A549 (cell line): ENCODE results near the gene NCAPH2. TPM values are rescaled to one million over a fixed set of nuclear protein-coding genes. Genes with fewer than 3 reads are reported as not detected.

ENCODE experiments used
- ATAC-seq, 2 experiments: fragments of 200-7000 bp in 1 of 2; fragments of >200 bp in 1 of 2; cut with Nextera tagmentation in 1 of 2; cut with Tn5 transposase in 1 of 2; 3 replicates each; pipeline versions ENCODE4 v1.8.0 to v1.9.1; 2018 to 2020; ENCODE audit warnings: mild to moderate bottlenecking in 1 of 2, moderate library complexity in 1 of 2
- CTCF ChIA-PET: fragments of 300-600 bp; sonication (Branson Sonifier 250); formaldehyde crosslinking; extraction: SDS; loops from one replicate; lab custom pipeline; 2021; ENCODE audit warnings: antibody characterized with exemption, inconsistent platforms; lab: Yijun Ruan, JAX
- POLR2A ChIA-PET: fragments of 350-600 bp; formaldehyde crosslinking; extraction: SDS; loops from one replicate; lab custom pipeline; 2021; ENCODE audit warnings: antibody characterized with exemption, inconsistent platforms; lab: Yijun Ruan, JAX
- DNase-seq, 2 experiments: peaks; one replicate each; pipeline versions ENCODE4 v3.0.0 to v3.0.0-alpha.2; 2011 to 2016; ENCODE audit warnings: low read depth in 1 of 2, low spot score in 1 of 2
- FAIRE-seq: peaks from 2 replicates; lab custom pipeline; 2011; peaks lifted over from hg19 to GRCh38; lab: Jason Lieb, UNC
- H3K27ac ChIP-seq, 2 experiments: fragments of >200 bp; sonication (Bioruptor Twin); formaldehyde crosslinking; 3 replicates each; pipeline ENCODE4 v1.5.1; 2016 to 2017
- H3K4me1 ChIP-seq: fragments of >200 bp; sonication (Bioruptor Twin); formaldehyde crosslinking; 3 replicates; pipeline ENCODE4 v1.6.1; 2016
- H3K4me2 ChIP-seq: fragments of >200 bp; sonication (Bioruptor Twin); formaldehyde crosslinking; 3 replicates; pipeline ENCODE4 v1.6.1; 2016
- H3K4me3 ChIP-seq: fragments of >200 bp; sonication (Bioruptor Twin); formaldehyde crosslinking; 3 replicates; pipeline ENCODE4 v1.5.1; 2016
- H3K9me3 ChIP-seq: fragments of >200 bp; sonication (Bioruptor Twin); formaldehyde crosslinking; 3 replicates; pipeline ENCODE4 v1.6.1; 2016
- FOSB ChIP-seq: fragments of 250-450 bp; sonication (Bioruptor Pico); IDR thresholded peaks from 2 replicates; pipeline ENCODE4 v1.5.0; 2020; ENCODE audit warnings: mild to moderate bottlenecking, moderate library complexity
- FOXS1 ChIP-seq: fragments of 250-450 bp; sonication (Bioruptor Pico); IDR thresholded peaks from 2 replicates; pipeline ENCODE4 v1.5.0; 2020; ENCODE audit warnings: mild to moderate bottlenecking, moderate library complexity
- HEYL ChIP-seq: fragments of 250-450 bp; sonication (Bioruptor Pico); IDR thresholded peaks from 2 replicates; pipeline ENCODE4 v1.8.0; 2021; ENCODE audit warnings: mild to moderate bottlenecking, moderate library complexity
- POLR2AphosphoS2 ChIP-seq: conservative IDR thresholded peaks from 2 replicates; pipeline ENCODE4 v1.6.1; 2012; ENCODE audit warnings: low read length, improper control_type of control experiment, inconsistent platforms
- WGBS: methylation state at CpG from one replicate; pipeline ENCODE4 v1.1.6; 2017; ENCODE audit errors: missing lambda C conversion rate; 5-methylcytosine and 5-hydroxymethylcytosine counted together
- polyA plus RNA-seq, 4 experiments: library from polyadenylated mRNA; depleted of rRNA in 3 of 4; stranded (reverse); fragments of >200 nt; fragmentation: RNase III in 1 of 4; extraction: RNeasy Plus Mini Kit Qiagen cat#74134 plus additional on column Dnase treatment in 1 of 4; gene quantifications; 2 replicates in 3 of 4; 3 replicates in 1 of 4; pipeline ENCODE4 v1.2.3, GENCODE V29; 2011 to 2017

The NCAPH2 gene
- polyA plus RNA-seq, 2 of the 4 experiments (the other 2 are of a cell fraction) = 14.3 to 27.7 TPM

DNA sequence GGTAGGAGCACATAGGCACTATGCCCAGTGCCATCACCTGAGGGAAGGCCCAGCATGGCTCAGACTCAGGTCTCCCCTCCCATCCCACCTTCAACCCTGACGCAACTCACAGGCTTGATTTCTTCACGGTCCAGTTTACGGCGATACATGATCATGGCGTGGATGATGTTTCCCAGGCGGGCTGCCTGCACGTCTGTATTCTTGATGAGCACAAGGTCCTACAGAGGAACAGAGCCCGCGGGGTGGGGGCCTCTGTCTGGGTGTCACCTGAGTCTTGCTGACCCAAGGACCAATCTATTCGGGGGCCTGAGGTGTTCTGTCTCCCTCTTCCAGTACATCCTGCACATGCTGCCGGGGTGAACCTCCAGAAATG lies 66.3 kb downstream of the NCAPH2 start:
- no peak for ATAC-seq
- H3K27ac ChIP-seq = no peak overlapping the region
- no peaks in the 10 kb centered on the region for H3K9me3 ChIP-seq
- no peak overlapping the region for H3K4me3 ChIP-seq
- WGBS = 94% methylated on average over 10 of the region's 11 CpGs
- TF ChIP-seq HEYL (CRISPR knock-in tag) = no peak
- TF ChIP-seq POLR2AphosphoS2 = no peak
- no peak for TF ChIP-seq FOXS1 (CRISPR knock-in tag)
- no peak for TF ChIP-seq FOSB (CRISPR knock-in tag)
- POLR2A ChIA-PET = no interaction called here
- no peak for DNase-seq
- no peak overlapping the region for H3K4me2 ChIP-seq
- CTCF ChIA-PET = interaction anchor here (1.0 to 6.7 kb wide), 2 partner anchors 10 to 13 kb away, joined by 4 to 53 read pairs; partner anchors contain the start of gene SYCE3
- no peaks in the 10 kb centered on the region for H3K4me1 ChIP-seq
- FAIRE-seq = no peak

Other genes with a start within 250 kb of the NCAPH2 start
- gene MAPK12, start 246.5 kb upstream of the NCAPH2 start, polyA plus RNA-seq (2011; rRNA removed) = 12.5 and 13.5 TPM in 2 replicates
- gene MAPK12, start 246.5 kb upstream of the NCAPH2 start, polyA plus RNA-seq (2017; fragmentation: RNase III; extraction: RNeasy Plus Mini Kit Qiagen cat#74134 plus additional on column Dnase treatment) = 24.1 to 26.0 TPM (median 25.8 TPM) in 3 replicates
- 1.6 and 3.0 TPM in 2 replicates for gene MAPK11, start 237.8 kb upstream of the NCAPH2 start, polyA plus RNA-seq (2011; rRNA removed)
- gene MAPK11, start 237.8 kb upstream of the NCAPH2 start, polyA plus RNA-seq (2017; fragmentation: RNase III; extraction: RNeasy Plus Mini Kit Qiagen cat#74134 plus additional on column Dnase treatment) = 5.5 to 7.4 TPM (median 5.7 TPM) in 3 replicates
- 24.6 and 32.4 TPM in 2 replicates for gene PLXNB2, start 200.6 kb upstream of the NCAPH2 start, polyA plus RNA-seq (2011; rRNA removed)
- 64.4 to 67.2 TPM (median 65.0 TPM) in 3 replicates for gene PLXNB2, start 200.6 kb upstream of the NCAPH2 start, polyA plus RNA-seq (2017; fragmentation: RNase III; extraction: RNeasy Plus Mini Kit Qiagen cat#74134 plus additional on column Dnase treatment)
- gene DENND6B, start 181.2 kb upstream of the NCAPH2 start, polyA plus RNA-seq (2011; rRNA removed) = 1.6 and 1.7 TPM in 2 replicates
- 1.7 to 2.3 TPM (median 1.9 TPM) in 3 replicates for gene DENND6B, start 181.2 kb upstream of the NCAPH2 start, polyA plus RNA-seq (2017; fragmentation: RNase III; extraction: RNeasy Plus Mini Kit Qiagen cat#74134 plus additional on column Dnase treatment)
- 9.5 and 9.6 TPM in 2 replicates for gene PPP6R2, start 164.9 kb upstream of the NCAPH2 start, polyA plus RNA-seq (2011; rRNA removed)
- 13.2 to 15.1 TPM (median 14.7 TPM) in 3 replicates for gene PPP6R2, start 164.9 kb upstream of the NCAPH2 start, polyA plus RNA-seq (2017; fragmentation: RNase III; extraction: RNeasy Plus Mini Kit Qiagen cat#74134 plus additional on column Dnase treatment)
- 9.6 and 12.7 TPM in 2 replicates for gene SBF1, start 33.2 kb upstream of the NCAPH2 start, polyA plus RNA-seq (2011; rRNA removed)
- gene SBF1, start 33.2 kb upstream of the NCAPH2 start, polyA plus RNA-seq (2017; fragmentation: RNase III; extraction: RNeasy Plus Mini Kit Qiagen cat#74134 plus additional on column Dnase treatment) = 19.5 to 23.0 TPM (median 20.9 TPM) in 3 replicates
- gene ADM2, start 26.7 kb upstream of the NCAPH2 start, polyA plus RNA-seq (2011; rRNA removed) = 0.99 and 1.1 TPM in 2 replicates
- 0.46 to 0.62 TPM (median 0.50 TPM) in 3 replicates for gene ADM2, start 26.7 kb upstream of the NCAPH2 start, polyA plus RNA-seq (2017; fragmentation: RNase III; extraction: RNeasy Plus Mini Kit Qiagen cat#74134 plus additional on column Dnase treatment)
- gene MIOX, start 21.4 kb upstream of the NCAPH2 start, polyA plus RNA-seq (2011; rRNA removed) = 0.08 and 0.20 TPM in 2 replicates
- gene MIOX, start 21.4 kb upstream of the NCAPH2 start, polyA plus RNA-seq (2017; fragmentation: RNase III; extraction: RNeasy Plus Mini Kit Qiagen cat#74134 plus additional on column Dnase treatment) = not detected in 3 replicates
- 13.0 and 15.1 TPM in 2 replicates for gene LMF2, start 522 bp upstream of the NCAPH2 start, polyA plus RNA-seq (2011; rRNA removed)
- 31.8 to 34.2 TPM (median 32.5 TPM) in 3 replicates for gene LMF2, start 522 bp upstream of the NCAPH2 start, polyA plus RNA-seq (2017; fragmentation: RNase III; extraction: RNeasy Plus Mini Kit Qiagen cat#74134 plus additional on column Dnase treatment)
- 0.37 and 1.9 TPM in 2 replicates for gene SCO2, start 17.4 kb downstream of the NCAPH2 start, polyA plus RNA-seq (2011; rRNA removed)
- 1.7 to 2.6 TPM (median 2.3 TPM) in 3 replicates for gene SCO2, start 17.4 kb downstream of the NCAPH2 start, polyA plus RNA-seq (2017; fragmentation: RNase III; extraction: RNeasy Plus Mini Kit Qiagen cat#74134 plus additional on column Dnase treatment)
- 4.8 and 5.9 TPM in 2 replicates for gene TYMP, start 21.8 kb downstream of the NCAPH2 start, polyA plus RNA-seq (2011; rRNA removed)
- 9.0 to 11.0 TPM (median 10.6 TPM) in 3 replicates for gene TYMP, start 21.8 kb downstream of the NCAPH2 start, polyA plus RNA-seq (2017; fragmentation: RNase III; extraction: RNeasy Plus Mini Kit Qiagen cat#74134 plus additional on column Dnase treatment)
- 0.09 and 0.15 TPM in 2 replicates for gene KLHDC7B, start 37.7 kb downstream of the NCAPH2 start, polyA plus RNA-seq (2011; rRNA removed)
- gene KLHDC7B, start 37.7 kb downstream of the NCAPH2 start, polyA plus RNA-seq (2017; fragmentation: RNase III; extraction: RNeasy Plus Mini Kit Qiagen cat#74134 plus additional on column Dnase treatment) = not detected in 3 replicates
- 0.30 and 0.59 TPM in 2 replicates for gene SYCE3, start 54.7 kb downstream of the NCAPH2 start, polyA plus RNA-seq (2011; rRNA removed)
- 0.29 to 0.45 TPM in 2 of 3 replicates, not detected in the other for gene SYCE3, start 54.7 kb downstream of the NCAPH2 start, polyA plus RNA-seq (2017; fragmentation: RNase III; extraction: RNeasy Plus Mini Kit Qiagen cat#74134 plus additional on column Dnase treatment)
- 12.1 and 16.5 TPM in 2 replicates for gene CPT1B, start 70.2 kb downstream of the NCAPH2 start, polyA plus RNA-seq (2011; rRNA removed)
- 21.1 to 27.5 TPM (median 26.5 TPM) in 3 replicates for gene CPT1B, start 70.2 kb downstream of the NCAPH2 start, polyA plus RNA-seq (2017; fragmentation: RNase III; extraction: RNeasy Plus Mini Kit Qiagen cat#74134 plus additional on column Dnase treatment)
- gene CHKB, start 74.6 kb downstream of the NCAPH2 start, polyA plus RNA-seq (2011; rRNA removed) = 16.4 and 22.7 TPM in 2 replicates
- gene CHKB, start 74.6 kb downstream of the NCAPH2 start, polyA plus RNA-seq (2017; fragmentation: RNase III; extraction: RNeasy Plus Mini Kit Qiagen cat#74134 plus additional on column Dnase treatment) = 21.0 to 26.1 TPM (median 25.8 TPM) in 3 replicates
- gene MAPK8IP2, start 92.6 kb downstream of the NCAPH2 start, polyA plus RNA-seq (2011; rRNA removed) = 0.75 and 0.76 TPM in 2 replicates
- 2.2 to 3.0 TPM (median 2.8 TPM) in 3 replicates for gene MAPK8IP2, start 92.6 kb downstream of the NCAPH2 start, polyA plus RNA-seq (2017; fragmentation: RNase III; extraction: RNeasy Plus Mini Kit Qiagen cat#74134 plus additional on column Dnase treatment)
- 7.7 and 9.1 TPM in 2 replicates for gene ARSA, start 119.9 kb downstream of the NCAPH2 start, polyA plus RNA-seq (2011; rRNA removed)
- 15.9 to 22.5 TPM (median 19.5 TPM) in 3 replicates for gene ARSA, start 119.9 kb downstream of the NCAPH2 start, polyA plus RNA-seq (2017; fragmentation: RNase III; extraction: RNeasy Plus Mini Kit Qiagen cat#74134 plus additional on column Dnase treatment)
- 0.52 and 0.53 TPM in 2 replicates for gene SHANK3, start 164.6 kb downstream of the NCAPH2 start, polyA plus RNA-seq (2011; rRNA removed)
- gene SHANK3, start 164.6 kb downstream of the NCAPH2 start, polyA plus RNA-seq (2017; fragmentation: RNase III; extraction: RNeasy Plus Mini Kit Qiagen cat#74134 plus additional on column Dnase treatment) = 2.1 to 2.4 TPM (median 2.3 TPM) in 3 replicates
- not detected in 2 replicates for gene ACR, start 230.0 kb downstream of the NCAPH2 start, polyA plus RNA-seq (2011; rRNA removed)
- 0.11 TPM in 1 of 3 replicates, not detected in the others for gene ACR, start 230.0 kb downstream of the NCAPH2 start, polyA plus RNA-seq (2017; fragmentation: RNase III; extraction: RNeasy Plus Mini Kit Qiagen cat#74134 plus additional on column Dnase treatment)